Natural killer cell (primary cell): ENCODE data around the gene ASTN2. TPM values are rescaled to one million over a fixed set of nuclear protein-coding genes. Genes with fewer than 3 reads are reported as not detected.
A peak's percentile ranks its signal among the peaks of the same experiment; 100 is the strongest.
"Not testable (repeated sequence)": the region's sequence is repeated elsewhere in the genome, so short reads cannot be mapped to it uniquely, and the experiment has no call there.

ENCODE experiments used
- ATAC-seq, 3 donors: fragments of 150-1000 bp in 2 of 3; fragments of 200-7000 bp in 1 of 3; cut with Tn5 transposase; 1 replicate in 1 of 3; 2 replicates in 2 of 3; pipeline ENCODE4 v1.10.0; 2021; ENCODE audit warnings: mild to moderate bottlenecking in 2 of 3, moderate library complexity in 2 of 3
- DNase-seq, 2 donors: peaks; one replicate each; pipeline versions ENCODE4 v3.0.0 to v3.0.0-alpha.2; 2013 to 2021; ENCODE audit warnings: mixed read lengths in 1 of 2
- H3K27ac ChIP-seq: one replicate; pipeline ENCODE4 v1.5.1; 2013; ENCODE audit warnings: mild to moderate bottlenecking, low read length
- H3K27me3 ChIP-seq: one replicate; pipeline ENCODE4 v1.6.1; 2013; ENCODE audit warnings: low read length; ENCODE audit not compliant: control insufficient read depth, insufficient read depth
- H3K36me3 ChIP-seq: one replicate; pipeline ENCODE4 v1.6.1; 2013; ENCODE audit warnings: low read length; ENCODE audit not compliant: control insufficient read depth, insufficient read depth
- H3K4me1 ChIP-seq: one replicate; pipeline ENCODE4 v1.6.1; 2013; ENCODE audit warnings: low read length; ENCODE audit not compliant: control insufficient read depth, insufficient read depth
- H3K4me3 ChIP-seq: one replicate; pipeline ENCODE4 v1.5.1; 2013; ENCODE audit warnings: low read length
- H3K9me3 ChIP-seq: one replicate; pipeline ENCODE4 v1.6.1; 2013; ENCODE audit warnings: low read length; ENCODE audit not compliant: control insufficient read depth, insufficient read depth
- H3K27ac Mint-ChIP-seq, 2 donors: one replicate each; pipeline ENCODE4 v1.8.0; 2022; ENCODE audit warnings: mild to moderate bottlenecking in 2 of 2, mixed read lengths in 2 of 2, moderate library complexity in 1 of 2
- H3K27me3 Mint-ChIP-seq, 2 donors: one replicate each; pipeline ENCODE4 v1.8.0; 2022; ENCODE audit warnings: low read depth in 2 of 2, mixed read lengths in 2 of 2
- H3K36me3 Mint-ChIP-seq: one replicate; pipeline ENCODE4 v1.8.0; 2022; ENCODE audit warnings: mixed read lengths
- H3K4me1 Mint-ChIP-seq, 2 donors: one replicate each; pipeline ENCODE4 v1.8.0; 2022; ENCODE audit warnings: mixed read lengths in 2 of 2
- H3K4me3 Mint-ChIP-seq: one replicate; pipeline ENCODE4 v1.8.0; 2022; ENCODE audit warnings: mild to moderate bottlenecking, moderate library complexity, mixed read lengths
- H3K9me3 Mint-ChIP-seq, 2 donors: one replicate each; pipeline ENCODE4 v1.8.0; 2022; ENCODE audit warnings: mixed read lengths in 2 of 2
- CTCF ChIP-seq: fragments of 200-600 bp; IDR thresholded peaks from one replicate; pipeline ENCODE4 v1.8.0; 2022; ENCODE audit warnings: antibody characterized with exemption
- WGBS: methylation state at CpG from one replicate; pipeline ENCODE4 v1.1.7; 2013; ENCODE audit warnings: missing lambda C conversion rate; ENCODE audit not compliant: insufficient coverage; 5-methylcytosine and 5-hydroxymethylcytosine counted together
- intact Hi-C: fragments of 100-400 bp; cut with micrococcal nuclease; formaldehyde crosslinking; loops from one replicate; pipeline ENCODE4 v1.14.2; 2022
- total RNA-seq, 4 donors: library from RNA; stranded (reverse); fragments of 120-200 nt in 1 of 4; gene quantifications; one replicate each; pipeline versions ENCODE4 v1.2.3 to v1.2.4, GENCODE V29; 2013 to 2022

ASTN2 gene
- total RNA-seq, 3 donors from 2014 or later (not counting 1 experiment from before 2014, with no cell fraction given), result 3.0 to 3.5 (median 3.2) TPM

GRCh38 chr9:116694785-116695291 lies 720.0 kb downstream of the ASTN2 start:
- WGBS, result 100% methylated on average over 2 of the region's 4 CpGs
- Mint-ChIP-seq H3K4me1 (peaks cover 52 to 61% of the 10 kb centered on the region in 2 donors), H3K36me3 (peaks cover 2% of the 10 kb centered on the region)

DNA sequence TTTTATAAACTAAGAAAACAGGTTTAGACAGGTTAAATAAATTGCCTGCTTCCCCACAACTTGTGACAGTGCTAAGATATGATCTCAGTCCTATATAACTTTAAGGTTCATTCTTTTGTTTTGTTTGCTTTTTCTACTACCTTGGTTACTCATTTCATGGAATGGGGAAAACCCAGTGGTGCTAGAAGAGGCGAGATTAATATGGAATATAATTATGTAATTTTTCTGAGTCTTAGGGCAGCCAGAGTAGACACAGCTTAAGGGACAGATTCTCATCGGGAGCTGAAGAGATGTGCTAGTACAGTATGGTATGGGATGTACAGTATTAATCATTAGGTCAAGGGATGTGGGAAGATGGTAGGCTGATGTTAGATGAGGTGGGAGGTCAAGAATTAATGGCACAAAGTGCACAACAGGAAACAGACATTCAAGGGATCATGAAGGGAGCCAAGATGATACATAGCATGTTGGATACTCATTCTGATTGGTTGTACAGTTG lies 721.6 kb downstream of the ASTN2 start:
- Mint-ChIP-seq H3K27me3 (no peaks in the 10 kb centered on the region), H3K9me3 (no peaks in the 10 kb centered on the region), H3K27ac (no peak overlapping the region), H3K36me3 (no peaks in the 10 kb centered on the region), H3K4me1 (peaks cover 68 to 75% of the 10 kb centered on the region in 2 donors), H3K4me3 (no peak overlapping the region)
- peaks cover 5% of the 10 kb centered on the region for H3K4me1 ChIP-seq
- H3K36me3 ChIP-seq, result peaks cover 8% of the 10 kb centered on the region
- no peak for DNase-seq
- no peaks in the 10 kb centered on the region for H3K27me3 ChIP-seq
- no peak for ATAC-seq
- WGBS, result 91% methylated on average over 2 of the region's 2 CpGs
- no peak for TF ChIP-seq CTCF
- no peak overlapping the region for H3K4me3 ChIP-seq
- H3K9me3 ChIP-seq, result no peaks in the 10 kb centered on the region
- intact Hi-C loops, result no loop called here
- no peak overlapping the region for H3K27ac ChIP-seq

More at GRCh38 chr9:116694785-116695291, 720.0 kb downstream of the ASTN2 start:
- Mint-ChIP-seq H3K4me3 (no peak overlapping the region), H3K27me3 (no peaks in the 10 kb centered on the region), H3K9me3 (no peaks in the 10 kb centered on the region), H3K27ac (no peak overlapping the region)
- H3K4me1 ChIP-seq, result no peaks in the 10 kb centered on the region
- ATAC-seq (no peak), DNase-seq (no peak)
- peaks cover 22% of the 10 kb centered on the region for H3K36me3 ChIP-seq
- H3K27me3 ChIP-seq, result no peaks in the 10 kb centered on the region
- no peak overlapping the region for H3K27ac ChIP-seq
- no peak for TF ChIP-seq CTCF
- intact Hi-C loops, result no loop called here
- H3K9me3 ChIP-seq, result no peaks in the 10 kb centered on the region
- no peak overlapping the region for H3K4me3 ChIP-seq

DNA sequence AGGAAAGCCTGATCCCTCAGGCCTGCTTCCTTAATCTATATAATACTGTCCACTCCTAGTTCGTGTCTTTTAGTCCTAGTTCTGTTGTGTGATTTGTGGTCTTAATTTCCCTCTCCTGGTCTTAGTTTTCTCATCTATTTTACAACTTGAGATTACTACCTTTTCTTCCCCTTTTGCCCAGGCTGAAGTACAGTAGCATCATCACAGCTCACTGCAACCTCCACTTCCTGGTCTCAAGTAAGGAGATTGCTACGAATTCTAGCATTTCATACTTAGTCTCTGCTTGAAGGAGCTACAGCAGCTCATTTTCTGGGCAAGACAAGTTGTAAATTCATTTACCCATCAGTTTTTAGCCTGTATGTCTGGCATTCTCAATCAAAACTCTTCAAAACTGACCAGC lies 722.2 kb downstream of the ASTN2 start:
- H3K9me3 Mint-ChIP-seq, result no peaks in the 10 kb centered on the region
- 33% methylated on average over 1 of the region's 2 CpGs for WGBS
- no peak overlapping the region for H3K4me3 ChIP-seq
- no peaks in the 10 kb centered on the region for H3K27me3 ChIP-seq
- H3K36me3 Mint-ChIP-seq, result no peaks in the 10 kb centered on the region
- H3K9me3 ChIP-seq, result no peaks in the 10 kb centered on the region
- H3K27me3 Mint-ChIP-seq, result no peaks in the 10 kb centered on the region
- H3K27ac ChIP-seq, result no peak overlapping the region
- no peak for ATAC-seq
- H3K27ac Mint-ChIP-seq, result peak overlapping the region in 1 of 2 donors; percentile 46
- no peak for TF ChIP-seq CTCF
- intact Hi-C loops, result no loop called here
- peaks cover 2% of the 10 kb centered on the region for H3K36me3 ChIP-seq
- H3K4me3 Mint-ChIP-seq, result no peak overlapping the region
- H3K4me1 ChIP-seq, result peaks cover 12% of the 10 kb centered on the region
- no peak for DNase-seq
- peaks cover 74 to 81% of the 10 kb centered on the region in 2 donors for H3K4me1 Mint-ChIP-seq

DNA sequence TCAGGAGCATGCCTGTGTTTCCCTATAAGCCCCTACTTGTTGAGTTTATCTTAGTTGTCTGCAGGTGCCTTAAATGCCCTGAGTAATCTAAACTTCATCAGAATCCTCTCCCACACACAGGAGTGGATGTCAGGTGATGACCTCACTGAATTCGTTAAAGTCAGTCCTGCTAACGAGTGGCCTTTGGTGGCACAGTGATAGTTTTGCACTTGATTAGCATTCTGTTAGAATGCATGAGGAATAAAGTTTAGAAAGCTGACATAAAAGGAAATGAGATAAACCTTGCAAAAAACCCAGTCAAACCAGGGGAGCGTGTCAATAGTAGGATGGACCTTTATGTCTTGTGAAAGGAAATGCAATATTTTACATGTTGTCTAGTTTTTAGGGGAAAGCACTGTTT lies 723.2 kb downstream of the ASTN2 start:
- Mint-ChIP-seq H3K4me1 (peaks cover 74 to 89% of the 10 kb centered on the region in 2 donors), H3K9me3 (no peaks in the 10 kb centered on the region), H3K27me3 (no peaks in the 10 kb centered on the region), H3K36me3 (no peaks in the 10 kb centered on the region), H3K27ac (peak overlapping the region in 1 of 2 donors; percentile 46), H3K4me3 (no peak overlapping the region)
- DNase-seq, result no peak
- TF ChIP-seq CTCF, result no peak
- WGBS, result 84% methylated on average over 3 of the region's 3 CpGs
- Histone ChIP-seq H3K36me3 (no peaks in the 10 kb centered on the region), H3K27me3 (no peaks in the 10 kb centered on the region), H3K27ac (no peak overlapping the region), H3K9me3 (no peaks in the 10 kb centered on the region), H3K4me3 (no peak overlapping the region), H3K4me1 (peaks cover 18% of the 10 kb centered on the region)
- no peak for ATAC-seq
- intact Hi-C loops, result no loop called here

- H3K4me1 ChIP-seq, result peaks cover 22% of the 10 kb centered on the region
- peaks cover 73 to 87% of the 10 kb centered on the region in 2 donors for H3K4me1 Mint-ChIP-seq
- H3K36me3 ChIP-seq, H3K9me3 ChIP-seq, H3K4me3 ChIP-seq, H3K27me3 Mint-ChIP-seq, H3K36me3 Mint-ChIP-seq, DNase-seq, H3K27ac ChIP-seq, ATAC-seq, intact Hi-C loops, H3K9me3 Mint-ChIP-seq, H3K27me3 ChIP-seq, H3K4me3 Mint-ChIP-seq: not testable (repeated sequence)
- peak overlapping the region in 1 of 2 donors; percentile 45 for H3K27ac Mint-ChIP-seq
These were observed 724.1 kb downstream of the ASTN2 start for GRCh38 chr9:116690805-116691204.
